CD4-positive, alpha-beta T cell (primary cell): ENCODE results near the gene ENPEP. TPM values are rescaled to one million over a fixed set of nuclear protein-coding genes. Genes with fewer than 3 reads are reported as not detected.

Source experiments
- ATAC-seq: fragments of 200-7000 bp; cut with Tn5 transposase; one replicate; pipeline ENCODE4 v1.10.0; 2022; ENCODE audit warnings: mild to moderate bottlenecking; ENCODE audit not compliant: poor library complexity
- CTCF ChIA-PET: fragments of 350-600 bp; sonication (Branson Sonifier 250); formaldehyde crosslinking; loops from one replicate; lab custom pipeline; 2021; ENCODE audit warnings: antibody characterized with exemption, inconsistent platforms; lab: Charles Lee
- POLR2A ChIA-PET: fragments of 350-600 bp; sonication (Branson Sonifier 250); formaldehyde crosslinking; loops from one replicate; lab custom pipeline; 2021; ENCODE audit warnings: antibody characterized with exemption, inconsistent platforms; lab: Charles Lee
- DNase-seq, 14 experiments: peaks; one replicate each; pipeline ENCODE4 v3.0.0-alpha.2; 2013 to 2020; ENCODE audit warnings: mixed read lengths in 2 of 14
- H3K27ac ChIP-seq, 2 donors: one replicate each; pipeline versions ENCODE4 v1.5.1 to v1.7.0; 2013; ENCODE audit warnings: low read length in 2 of 2, low read depth in 1 of 2, mild to moderate bottlenecking in 1 of 2
- H3K27me3 ChIP-seq, 2 experiments: 1 replicate in 1 of 2; 2 replicates in 1 of 2; pipeline versions ENCODE4 v1.6.1 to v1.7.0; 2013; ENCODE audit warnings: low read length in 2 of 2, control low read depth in 1 of 2, mild to moderate bottlenecking in 1 of 2, moderate library complexity in 1 of 2; ENCODE audit not compliant: insufficient read depth in 2 of 2, control insufficient read depth in 1 of 2
- H3K36me3 ChIP-seq: one replicate; pipeline ENCODE4 v1.6.1; 2013; ENCODE audit warnings: low read length, control low read depth; ENCODE audit not compliant: insufficient read depth
- H3K4me1 ChIP-seq: one replicate; pipeline ENCODE4 v1.6.1; 2013; ENCODE audit warnings: low read length, control low read depth; ENCODE audit not compliant: insufficient read depth
- H3K4me3 ChIP-seq: one replicate; pipeline ENCODE4 v1.5.1; 2013; ENCODE audit warnings: mild to moderate bottlenecking, low read length, moderate library complexity
- H3K9me3 ChIP-seq, 2 experiments: 1 replicate in 1 of 2; 2 replicates in 1 of 2; pipeline versions ENCODE4 v1.6.1 to v1.7.0; 2013; ENCODE audit warnings: low read length in 2 of 2, mild to moderate bottlenecking in 2 of 2, control low read depth in 1 of 2, moderate library complexity in 1 of 2; ENCODE audit not compliant: control insufficient read depth in 1 of 2, insufficient read depth in 1 of 2
- H3K27ac Mint-ChIP-seq: one replicate; pipeline ENCODE4 v1.8.0; 2020; ENCODE audit warnings: mixed read lengths
- H3K27me3 Mint-ChIP-seq: one replicate; pipeline ENCODE4 v1.8.0; 2021; ENCODE audit warnings: mixed read lengths
- H3K36me3 Mint-ChIP-seq: one replicate; pipeline ENCODE4 v1.8.0; 2021; ENCODE audit warnings: low read depth, mixed read lengths
- H3K4me1 Mint-ChIP-seq: one replicate; pipeline ENCODE4 v1.8.0; 2021; ENCODE audit warnings: low read depth, mixed read lengths
- H3K4me3 Mint-ChIP-seq: one replicate; pipeline ENCODE4 v1.8.0; 2020; ENCODE audit warnings: mild to moderate bottlenecking, mixed read lengths
- H3K9me3 Mint-ChIP-seq: one replicate; pipeline ENCODE4 v1.8.0; 2020; ENCODE audit warnings: mixed read lengths
- CTCF ChIP-seq: fragments of 200-600 bp; IDR thresholded peaks from one replicate; pipeline ENCODE4 v1.8.0; 2022; ENCODE audit warnings: antibody characterized with exemption, mild to moderate bottlenecking
- intact Hi-C, 2 experiments: fragments of 100-400 bp; cut with DNase I in 1 of 2; cut with micrococcal nuclease in 1 of 2; formaldehyde crosslinking; loops; one replicate each; pipeline versions ENCODE4 v1.15.1 to v1.9.0; 2023 to 2025; cut with DNase I, micrococcal nuclease
- total RNA-seq, 174 experiments: library from RNA in 2 of 174; stranded (reverse) in 2 of 174; gene quantifications; one replicate each; pipeline ENCODE4 v1.2.3 and lab custom pipeline; 2021 to 2026

Gene ENPEP
- total RNA-seq, 2 experiments from 2014 or later: not detected

GRCh38 chr4:110515676-110516075 is 39.7 kb downstream of the ENPEP start:
- Mint-ChIP-seq H3K4me3 (peak overlapping the region; percentile 91), H3K36me3 (no peaks in the 10 kb centered on the region), H3K27me3 (peaks cover 6% of the 10 kb centered on the region), H3K4me1 (peaks cover 10% of the 10 kb centered on the region), H3K9me3 (no peaks in the 10 kb centered on the region), H3K27ac (no peak overlapping the region)
- ChIA-PET CTCF (interaction anchor here (0.8 to 3.2 kb wide), 3 partner anchors 510 to 517 kb away, joined by 3 to 13 read pairs (median 4); no protein-coding TSS in a partner anchor), POLR2A (interaction anchor here (0.9 kb wide), 1 partner anchor 516 kb away, joined by 6 read pairs; no protein-coding TSS in a partner anchor)
- Histone ChIP-seq H3K27me3 (no peaks in the 10 kb centered on the region), H3K4me3 (peak overlapping the region; percentile 62), H3K27ac (no peak overlapping the region), H3K9me3 (no peaks in the 10 kb centered on the region), H3K4me1 (peaks cover 3% of the 10 kb centered on the region), H3K36me3 (no peaks in the 10 kb centered on the region)
- DNase-seq (peak in 3 of 14 experiments; percentile 13 to 37 (median 21)), ATAC-seq (no peak)
- TF ChIP-seq CTCF: no peak
- intact Hi-C loops: loop anchor here (1.0 to 5.0 kb wide), 4 partner anchors 303 to 1093 kb away; no protein-coding TSS in a partner anchor

GRCh38 chr4:110516106-110516922 is 40.4 kb downstream of the ENPEP start:
- ChIA-PET POLR2A (interaction anchor here (0.9 kb wide), 1 partner anchor 517 kb away, joined by 6 read pairs; no protein-coding TSS in a partner anchor), CTCF (interaction anchor here (0.8 to 3.2 kb wide), 4 partner anchors 510 to 518 kb away, joined by 3 to 13 read pairs (median 7); no protein-coding TSS in a partner anchor)
- H3K4me3 Mint-ChIP-seq: peak overlapping the region; percentile 91
- H3K4me1 ChIP-seq: peaks cover 3% of the 10 kb centered on the region
- H3K4me3 ChIP-seq: peak overlapping the region; percentile 62
- no peaks in the 10 kb centered on the region for H3K36me3 ChIP-seq
- DNase-seq: peak; percentile 58 to 85 (median 64)
- no peaks in the 10 kb centered on the region for H3K9me3 ChIP-seq
- peaks cover 7% of the 10 kb centered on the region for H3K27me3 Mint-ChIP-seq
- no peaks in the 10 kb centered on the region for H3K27me3 ChIP-seq
- intact Hi-C loops: loop anchor here (1.0 to 5.0 kb wide), 3 partner anchors 304 to 518 kb away; no protein-coding TSS in a partner anchor
- TF ChIP-seq CTCF: peak; percentile 81
- ATAC-seq: peak; percentile 94
- no peaks in the 10 kb centered on the region for H3K36me3 Mint-ChIP-seq
- H3K4me1 Mint-ChIP-seq: peaks cover 10% of the 10 kb centered on the region
- H3K9me3 Mint-ChIP-seq: no peaks in the 10 kb centered on the region
- H3K27ac Mint-ChIP-seq: no peak overlapping the region
- no peak overlapping the region for H3K27ac ChIP-seq

GRCh38 chr4:110518889-110519490 is 43.0 kb downstream of the ENPEP start:
- H3K9me3 Mint-ChIP-seq: no peaks in the 10 kb centered on the region
- H3K4me3 Mint-ChIP-seq: no peak overlapping the region
- Histone ChIP-seq H3K36me3 (no peaks in the 10 kb centered on the region), H3K27me3 (no peaks in the 10 kb centered on the region), H3K4me1 (peaks cover 3% of the 10 kb centered on the region), H3K4me3 (no peak overlapping the region), H3K9me3 (no peaks in the 10 kb centered on the region), H3K27ac (no peak overlapping the region)
- peaks cover 24% of the 10 kb centered on the region for H3K27me3 Mint-ChIP-seq
- peaks cover 10% of the 10 kb centered on the region for H3K4me1 Mint-ChIP-seq
- CTCF ChIA-PET: interaction anchor here (0.7 to 2.3 kb wide), 6 partner anchors 8 to 521 kb away, joined by 3 to 12 read pairs (median 4); no protein-coding TSS in a partner anchor
- H3K27ac Mint-ChIP-seq: no peak overlapping the region
- intact Hi-C loops: loop anchor here (5.0 kb wide), 1 partner anchor 307 kb away; no protein-coding TSS in a partner anchor
- TF ChIP-seq CTCF: peak; percentile 92
- no peak for ATAC-seq
- no peaks in the 10 kb centered on the region for H3K36me3 Mint-ChIP-seq
- DNase-seq: peak in 8 of 14 experiments; percentile 2 to 54 (median 14)
- POLR2A ChIA-PET: no interaction called here
